ENCODE results near the gene ZNF296.

The ZNF296 gene

GRCh38 chr19:45063851-45064801 is 12.2 kb downstream of the ZNF296 start:
- Histone ChIP-seq H3K79me2 (ENCODE audit: low read length) (peaks cover 53% of the 10 kb centered on the region), H3K4me3 (ENCODE audit: low read length) (no peak overlapping the region), H2AFZ (ENCODE audit: low read length) (no peak overlapping the region), H3K36me3 (replicated peaks; ENCODE audit: insufficient read depth, low read length) (peaks cover 16% of the 10 kb centered on the region; the same call in 1 of the 2 replicates), H3K27me3 (replicated peaks; ENCODE audit: insufficient read depth, low read length) (no peaks in the 10 kb centered on the region), H3K4me1 (ENCODE audit: low read length) (no peaks in the 10 kb centered on the region), H3K4me2 (ENCODE audit: low read depth, low read length) (no peak overlapping the region), H3K9ac (ENCODE audit: low read length) (no peak overlapping the region), H4K20me1 (ENCODE audit: insufficient read depth, low read length) (peaks cover 2% of the 10 kb centered on the region; the same call in 1 of the 2 replicates), H3F3A (ENCODE audit: insufficient read depth, low read length) (no peaks in the 10 kb centered on the region), H3K9me2 (replicated peaks; ENCODE audit: insufficient read depth, low read length) (no peaks in the 10 kb centered on the region), H3K27ac (ENCODE audit: low read length) (no peak overlapping the region), H3K9me3 (replicated peaks; ENCODE audit: insufficient read depth, low read length) (no peaks in the 10 kb centered on the region)
- no peak for TF ChIP-seq CTCF (IDR thresholded peaks at IDR 0.05; ENCODE audit: low read length)
- no peak for DNase-seq

GRCh38 chr19:45061965-45062364 is 14.3 kb downstream of the ZNF296 start:
- H2AFZ ChIP-seq (ENCODE audit: low read length), result no peak overlapping the region
- H4K20me1 ChIP-seq (ENCODE audit: insufficient read depth, low read length), result peaks cover 3% of the 10 kb centered on the region; the same call in 1 of the 2 replicates
- H3K27me3 ChIP-seq (replicated peaks; ENCODE audit: insufficient read depth, low read length), result no peaks in the 10 kb centered on the region
- H3K4me1 ChIP-seq (ENCODE audit: low read length), result no peaks in the 10 kb centered on the region
- no peak for TF ChIP-seq EZH2phosphoT487 (IDR thresholded peaks at IDR 0.05; ENCODE audit: low read length)
- TF ChIP-seq EZH2 (optimal IDR thresholded peaks at IDR 0.05; ENCODE audit: low read depth, low read length), result no peak
- TF ChIP-seq CTCF (IDR thresholded peaks at IDR 0.05; ENCODE audit: low read length), result no peak
- no peak for DNase-seq
- peaks cover 16% of the 10 kb centered on the region; the same call in 1 of the 2 replicates for H3K36me3 ChIP-seq (replicated peaks; ENCODE audit: insufficient read depth, low read length)
- H3K79me2 ChIP-seq (ENCODE audit: low read length), result peaks cover 55% of the 10 kb centered on the region
- no peaks in the 10 kb centered on the region for H3K9me3 ChIP-seq (replicated peaks; ENCODE audit: insufficient read depth, low read length)
- H3K9me2 ChIP-seq (replicated peaks; ENCODE audit: insufficient read depth, low read length), result no peaks in the 10 kb centered on the region
- H3K4me2 ChIP-seq (ENCODE audit: low read depth, low read length), result no peak overlapping the region
- no peak overlapping the region for H3K9ac ChIP-seq (ENCODE audit: low read length)
- no peak overlapping the region for H3K4me3 ChIP-seq (ENCODE audit: low read length)
- no peaks in the 10 kb centered on the region for H3F3A ChIP-seq (ENCODE audit: insufficient read depth, low read length)
- H3K27ac ChIP-seq (ENCODE audit: low read length), result no peak overlapping the region

GRCh38 chr19:45059258-45059965 is 16.9 kb downstream of the ZNF296 start:
- peaks cover 11% of the 10 kb centered on the region; the same call in 1 of the 2 replicates for H3K36me3 ChIP-seq (replicated peaks; ENCODE audit: insufficient read depth, low read length)
- no peak overlapping the region for H3K27ac ChIP-seq (ENCODE audit: low read length)
- H3K4me3 ChIP-seq (ENCODE audit: low read length), result no peak overlapping the region

More at GRCh38 chr19:45059258-45059965, 16.9 kb downstream of the ZNF296 start:
- H2AFZ ChIP-seq (ENCODE audit: low read length), result no peak overlapping the region
- H3K4me1 ChIP-seq (ENCODE audit: low read length), result no peaks in the 10 kb centered on the region
- H3K9ac ChIP-seq (ENCODE audit: low read length), result no peak overlapping the region
- TF ChIP-seq CTCF (IDR thresholded peaks at IDR 0.05; ENCODE audit: low read length) (peak; percentile 92), EZH2 (optimal IDR thresholded peaks at IDR 0.05; ENCODE audit: low read depth, low read length) (no peak)
- no peaks in the 10 kb centered on the region for H3K27me3 ChIP-seq (replicated peaks; ENCODE audit: insufficient read depth, low read length)
- H4K20me1 ChIP-seq (ENCODE audit: insufficient read depth, low read length), result peaks cover 3% of the 10 kb centered on the region; the same call in 1 of the 2 replicates
- no peaks in the 10 kb centered on the region for H3F3A ChIP-seq (ENCODE audit: insufficient read depth, low read length)
- no peak overlapping the region for H3K4me2 ChIP-seq (ENCODE audit: low read depth, low read length)
- no peaks in the 10 kb centered on the region for H3K9me2 ChIP-seq (replicated peaks; ENCODE audit: insufficient read depth, low read length)
- no peaks in the 10 kb centered on the region for H3K9me3 ChIP-seq (replicated peaks; ENCODE audit: insufficient read depth, low read length)
- DNase-seq, result peak; percentile 82
- H3K79me2 ChIP-seq (ENCODE audit: low read length), result peaks cover 56% of the 10 kb centered on the region

Data from MM.1S (cell line).